ENCODE data around the gene CXCL17.
A peak's percentile ranks its signal among the peaks of the same experiment; 100 is the strongest.

The CXCL17 gene

DNA sequence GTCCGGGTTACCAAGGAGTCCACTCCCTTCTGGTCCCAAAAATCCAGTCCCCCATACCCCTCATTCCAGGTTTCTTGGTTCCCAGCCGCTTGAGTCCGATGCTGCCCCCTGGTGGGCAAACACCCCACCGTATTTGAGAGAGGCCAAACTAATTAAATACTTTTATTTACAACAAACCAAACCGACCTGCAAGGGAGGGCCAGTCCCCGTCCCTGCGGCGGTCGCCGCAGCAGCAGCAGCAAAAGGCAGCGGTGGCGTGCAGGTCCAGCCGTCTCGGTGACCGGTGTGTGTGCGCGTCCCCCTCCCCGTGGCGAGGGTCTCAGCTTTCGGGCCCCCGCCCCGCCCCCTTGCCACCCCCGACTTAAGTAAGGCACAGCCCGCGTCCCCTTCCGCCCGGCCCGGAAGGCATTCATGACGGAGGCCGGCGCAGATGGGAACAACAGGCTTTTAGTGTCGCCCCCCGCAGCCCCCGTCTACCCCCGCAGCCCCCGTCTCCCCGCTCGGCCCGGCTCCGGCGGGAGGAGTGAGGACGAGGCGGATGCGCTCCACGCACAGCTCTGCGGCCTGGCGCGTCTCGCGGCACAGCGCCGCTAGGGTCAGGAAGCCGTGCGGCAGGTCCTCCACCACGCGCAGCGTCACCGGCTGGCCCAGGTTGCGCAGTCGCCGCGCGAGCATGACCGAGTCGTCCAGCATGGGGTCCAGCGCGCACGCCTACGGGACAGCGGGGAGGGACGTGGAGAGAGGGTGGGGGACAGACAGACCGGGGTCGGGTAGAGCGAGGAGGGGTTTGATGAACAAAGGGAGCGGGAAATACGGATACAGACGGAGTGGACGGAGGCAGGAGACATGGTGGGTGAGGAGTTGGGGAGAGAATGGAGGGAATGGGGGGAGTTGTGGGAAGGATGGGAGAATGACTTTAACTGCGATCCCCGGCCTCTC is 41.1 kb downstream of the CXCL17 start:
- DNase-seq (ENCODE audit: low read depth) = peak; percentile 79
- peak overlapping the region; percentile 38 for H3K4me3 ChIP-seq (ENCODE audit: low read depth, low read length)
- TF ChIP-seq CTCF (IDR thresholded peaks at IDR 0.05; ENCODE audit: insufficient read depth, low read depth, low read length, missing control alignments) = peak; percentile 72

GRCh38 chr19:42400404-42400803 is 42.3 kb downstream of the CXCL17 start:
- DNase-seq (ENCODE audit: low read depth) = no peak
- H3K4me3 ChIP-seq (ENCODE audit: low read depth, low read length) = no peak overlapping the region
- no peak for TF ChIP-seq CTCF (IDR thresholded peaks at IDR 0.05; ENCODE audit: insufficient read depth, low read depth, low read length, missing control alignments)

GRCh38 chr19:42397263-42398166 is 45.2 kb downstream of the CXCL17 start:
- DNase-seq (ENCODE audit: low read depth) = no peak
- peak overlapping the region; percentile 91 for H3K4me3 ChIP-seq (ENCODE audit: low read depth, low read length)
- TF ChIP-seq CTCF (IDR thresholded peaks at IDR 0.05; ENCODE audit: insufficient read depth, low read depth, low read length, missing control alignments) = no peak

- peak overlapping the region; percentile 91 for H3K4me3 ChIP-seq (ENCODE audit: low read depth, low read length)
- DNase-seq (ENCODE audit: low read depth) = peak; percentile 99
- no peak for TF ChIP-seq CTCF (IDR thresholded peaks at IDR 0.05; ENCODE audit: insufficient read depth, low read depth, low read length, missing control alignments)
Observed at GRCh38 chr19:42396381-42397262, 46.1 kb downstream of the CXCL17 start.

DNA sequence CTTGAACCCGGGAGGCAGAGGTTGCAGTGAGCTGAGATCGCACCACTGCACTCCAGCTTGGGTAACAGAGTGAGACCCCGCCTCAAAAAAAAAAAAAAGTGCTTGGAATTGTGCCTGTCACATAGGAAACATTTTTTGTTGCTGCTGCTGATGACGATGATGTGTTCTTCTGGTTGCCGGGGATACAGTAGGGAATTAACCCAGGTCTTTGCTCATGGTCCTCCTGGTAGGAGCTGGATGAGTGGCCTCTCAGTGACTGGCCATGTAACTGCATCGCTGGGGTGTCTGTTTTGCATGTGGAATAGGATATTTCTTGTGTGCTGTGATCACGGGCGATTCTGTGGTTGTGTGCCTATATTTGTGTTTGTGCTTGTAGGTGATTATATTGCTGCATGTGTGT is 48.0 kb downstream of the CXCL17 start:
- no peak for TF ChIP-seq CTCF (IDR thresholded peaks at IDR 0.05; ENCODE audit: insufficient read depth, low read depth, low read length, missing control alignments)
- no peak overlapping the region for H3K4me3 ChIP-seq (ENCODE audit: low read depth, low read length)
- DNase-seq (ENCODE audit: low read depth) = no peak

DNA sequence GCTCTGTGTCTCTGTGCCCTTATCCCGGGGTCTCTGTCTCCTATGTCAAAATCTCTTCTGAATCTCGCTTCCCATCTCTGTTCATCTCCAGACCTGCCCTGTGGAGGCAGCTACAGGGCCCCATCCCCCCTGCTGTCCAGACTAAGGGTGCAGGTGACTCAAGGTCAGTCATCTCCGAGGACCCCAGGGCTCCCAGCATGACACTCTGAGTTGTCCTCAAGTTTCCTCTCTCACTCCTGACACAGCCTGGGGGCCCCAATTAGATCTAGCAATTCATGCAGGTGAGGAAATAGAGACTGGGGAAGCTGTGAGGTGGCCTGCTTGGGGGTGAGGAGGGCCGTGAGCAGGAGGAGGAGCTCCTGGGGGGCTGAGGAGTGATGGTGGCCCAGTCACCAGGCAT is 50.6 kb downstream of the CXCL17 start:
- no peak overlapping the region for H3K4me3 ChIP-seq (ENCODE audit: low read depth, low read length)
- no peak for TF ChIP-seq CTCF (IDR thresholded peaks at IDR 0.05; ENCODE audit: insufficient read depth, low read depth, low read length, missing control alignments)
- no peak for DNase-seq (ENCODE audit: low read depth)

All from GM12865 (cell line).